Lower leg skin (tissue), 4 donors: ENCODE measurements around the gene SLC43A3. TPM values are rescaled to one million over a fixed set of nuclear protein-coding genes. Genes with fewer than 3 reads are reported as not detected.

Experiments used
- DNase-seq, 2 donors: peaks; one replicate each; pipeline ENCODE4 v3.0.0-alpha.2; 2019; ENCODE audit warnings: low spot score in 2 of 2
- H3K4me3 ChIP-seq: fragments of 200-600 bp; sonication (generic); 2 replicates; pipeline ENCODE4 v1.5.1; 2017; ENCODE audit warnings: mild to moderate bottlenecking, low read depth; ENCODE audit not compliant: poor library complexity, severe bottlenecking
- POLR2A ChIP-seq, 2 donors: fragments of 450-650 bp; IDR thresholded peaks; one replicate each; pipeline ENCODE4 v1.6.1; 2016 to 2017; ENCODE audit warnings: antibody characterized with exemption in 2 of 2, mild to moderate bottlenecking in 1 of 2, moderate library complexity in 1 of 2
- WGBS, 2 donors: methylation state at CpG; one replicate each; pipeline ENCODE4 v1.1.5; 2018; 5-methylcytosine and 5-hydroxymethylcytosine counted together
- intact Hi-C: fragments of 100-400 bp; cut with DNase I; formaldehyde crosslinking; loops from one replicate; pipeline ENCODE4 v1.15.0; 2023; ENCODE audit warnings: low total_unique reads
- total RNA-seq, 4 donors: library from RNA; depleted of rRNA; stranded (reverse); fragments of >200 nt; gene quantifications; one replicate each; pipeline ENCODE4 v1.1.0, GENCODE V29; 2016
- TF ChIP-seq, protein P1 (sequence below), 3 donors: fragments of 450-650 bp; IDR thresholded peaks; one replicate each; pipeline ENCODE4 v1.5.1; 2016; ENCODE audit warnings: antibody characterized with exemption in 3 of 3, mild to moderate bottlenecking in 3 of 3, moderate library complexity in 2 of 3

Gene SLC43A3
- total RNA-seq, 4 donors from 2014 or later, result 12.4 to 66.4 (median 41.1) TPM

DNA sequence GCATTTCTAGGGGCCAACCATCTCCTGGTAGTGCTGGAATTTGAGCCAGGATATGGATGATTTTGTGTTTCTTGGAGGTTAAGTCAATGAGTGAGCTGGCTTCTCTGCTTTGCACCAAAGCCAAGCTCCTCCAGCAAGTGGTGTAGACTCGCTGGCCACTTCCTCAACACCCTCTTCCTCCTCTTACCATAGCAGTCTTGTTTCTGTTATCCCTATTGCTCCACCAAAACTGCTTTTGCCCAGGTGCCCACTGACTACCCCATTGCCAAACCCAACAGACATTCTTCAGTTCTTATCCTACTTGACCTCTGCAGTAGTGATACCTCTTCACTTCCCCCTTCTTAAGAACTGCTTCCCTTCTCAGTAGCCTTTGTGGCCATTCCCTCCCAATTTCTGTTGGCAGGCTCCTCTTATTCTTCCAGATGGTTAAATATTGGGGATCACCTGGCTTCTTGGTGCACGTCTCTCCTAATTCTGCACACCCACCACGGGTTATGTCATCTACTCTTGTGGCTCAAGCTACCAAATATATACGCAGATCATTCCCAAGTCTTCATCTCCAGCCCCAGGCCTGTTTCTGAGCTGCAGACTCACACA, 29.4 kb downstream of the SLC43A3 start:
- DNase-seq, result no peak
- no peak for TF ChIP-seq POLR2A (IDR thresholded peaks at IDR 0.05)
- TF ChIP-seq, protein P1, sequence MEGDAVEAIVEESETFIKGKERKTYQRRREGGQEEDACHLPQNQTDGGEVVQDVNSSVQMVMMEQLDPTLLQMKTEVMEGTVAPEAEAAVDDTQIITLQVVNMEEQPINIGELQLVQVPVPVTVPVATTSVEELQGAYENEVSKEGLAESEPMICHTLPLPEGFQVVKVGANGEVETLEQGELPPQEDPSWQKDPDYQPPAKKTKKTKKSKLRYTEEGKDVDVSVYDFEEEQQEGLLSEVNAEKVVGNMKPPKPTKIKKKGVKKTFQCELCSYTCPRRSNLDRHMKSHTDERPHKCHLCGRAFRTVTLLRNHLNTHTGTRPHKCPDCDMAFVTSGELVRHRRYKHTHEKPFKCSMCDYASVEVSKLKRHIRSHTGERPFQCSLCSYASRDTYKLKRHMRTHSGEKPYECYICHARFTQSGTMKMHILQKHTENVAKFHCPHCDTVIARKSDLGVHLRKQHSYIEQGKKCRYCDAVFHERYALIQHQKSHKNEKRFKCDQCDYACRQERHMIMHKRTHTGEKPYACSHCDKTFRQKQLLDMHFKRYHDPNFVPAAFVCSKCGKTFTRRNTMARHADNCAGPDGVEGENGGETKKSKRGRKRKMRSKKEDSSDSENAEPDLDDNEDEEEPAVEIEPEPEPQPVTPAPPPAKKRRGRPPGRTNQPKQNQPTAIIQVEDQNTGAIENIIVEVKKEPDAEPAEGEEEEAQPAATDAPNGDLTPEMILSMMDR (IDR thresholded peaks at IDR 0.05), result no peak
- 86 to 94% methylated on average over 4 of the region's 4 CpGs for WGBS, 2 donors
- H3K4me3 ChIP-seq, result no peak overlapping the region
- intact Hi-C loops, result no loop called here

- 81 to 82% methylated on average over 2 of the region's 2 CpGs for WGBS, 2 donors
- TF ChIP-seq, protein P1 (IDR thresholded peaks at IDR 0.05), result no peak
- no peak for TF ChIP-seq POLR2A (IDR thresholded peaks at IDR 0.05)
- H3K4me3 ChIP-seq, result no peak overlapping the region
- intact Hi-C loops, result no loop called here
- no peak for DNase-seq
Observed at GRCh38 chr11:57396744-57397143, 30.2 kb downstream of the SLC43A3 start.

GRCh38 chr11:57395905-57396623, 30.9 kb downstream of the SLC43A3 start:
- intact Hi-C loops, result loop anchor here (2.0 kb wide), 1 partner anchor 25 kb away; no protein-coding TSS in a partner anchor
- WGBS, 2 donors, result 85 to 91% methylated on average over 11 of the region's 11 CpGs
- no peak for DNase-seq
- H3K4me3 ChIP-seq, result no peak overlapping the region
- TF ChIP-seq POLR2A (IDR thresholded peaks at IDR 0.05), result no peak
- TF ChIP-seq, protein P1 (IDR thresholded peaks at IDR 0.05), result no peak

DNA sequence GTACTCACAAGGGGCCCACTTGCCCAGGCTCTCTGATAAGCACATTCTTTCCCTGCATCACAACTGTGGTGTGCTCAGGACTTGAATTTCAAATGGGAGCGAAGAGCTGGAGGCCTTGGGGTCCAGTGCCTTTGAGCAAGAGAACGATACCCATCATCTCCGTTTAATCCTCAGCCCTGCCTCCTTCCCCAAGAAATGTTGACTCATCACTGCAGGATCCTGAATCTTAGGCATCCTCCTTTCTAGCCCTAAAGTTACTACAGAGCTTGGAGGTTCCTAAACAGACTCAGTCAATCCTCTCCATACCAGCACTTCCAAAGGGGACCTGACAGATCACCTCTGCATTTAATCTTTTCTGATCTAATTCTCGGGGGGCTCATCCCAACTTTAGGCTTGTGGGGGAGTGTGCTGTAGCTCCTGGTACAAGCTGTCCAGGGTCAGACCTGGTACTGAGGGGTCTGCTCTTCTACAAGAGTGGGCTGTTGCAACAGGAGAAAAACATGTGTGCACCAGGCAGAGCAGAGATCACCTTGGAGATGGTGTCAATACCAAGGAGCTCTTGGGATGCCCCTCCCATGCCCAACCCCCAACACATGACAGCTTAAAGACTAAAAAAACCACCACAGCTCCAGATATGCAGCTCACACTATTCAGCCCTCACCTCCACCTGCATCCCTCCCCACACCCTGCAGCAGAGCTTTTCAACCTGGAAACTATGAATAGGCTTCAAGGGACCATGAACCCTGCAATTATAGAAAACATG, 32.5 kb downstream of the SLC43A3 start:
- no peak for DNase-seq
- H3K4me3 ChIP-seq, result no peak overlapping the region
- WGBS, 2 donors, result 88 to 90% methylated on average over 4 of the region's 4 CpGs
- no peak for TF ChIP-seq POLR2A (IDR thresholded peaks at IDR 0.05)
- TF ChIP-seq, protein P1 (IDR thresholded peaks at IDR 0.05), result no peak
- intact Hi-C loops, result loop anchor here (2.0 kb wide), 1 partner anchor 26 kb away; no protein-coding TSS in a partner anchor

DNA sequence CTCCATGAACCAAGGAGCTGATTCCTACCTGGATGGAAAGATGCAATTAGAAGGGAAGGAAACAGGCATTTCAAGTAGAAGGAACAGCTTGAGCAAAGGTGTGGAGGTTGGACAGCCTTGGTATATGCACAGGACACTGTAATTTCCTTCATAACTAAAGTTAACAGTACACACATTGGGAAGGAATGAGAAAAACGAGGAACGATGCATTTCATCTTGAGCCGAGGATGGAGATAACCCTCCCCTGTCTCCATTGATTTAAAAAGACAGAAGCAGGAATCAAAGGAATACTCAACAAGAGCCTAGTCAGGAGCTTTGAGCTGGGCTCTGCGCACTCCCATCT, 34.2 kb downstream of the SLC43A3 start:
- WGBS, 2 donors, result 92 to 93% methylated on average over 4 of the region's 4 CpGs
- no peak for DNase-seq
- no peak for TF ChIP-seq POLR2A (IDR thresholded peaks at IDR 0.05)
- TF ChIP-seq, protein P1 (IDR thresholded peaks at IDR 0.05), result no peak
- no peak overlapping the region for H3K4me3 ChIP-seq
- intact Hi-C loops, result no loop called here
